OCI-LY3 (cell line): Measurements from ENCODE around the gene RILPL2.

Experiments used
- CTCF ChIP-seq: fragments of 200-600, 300-600 bp; sonication (generic); IDR thresholded peaks from 2 replicates; pipeline ENCODE4 v1.5.1; 2014; ENCODE audit warnings: antibody characterized with exemption, low read length, low read depth
- EZH2phosphoT487 ChIP-seq: fragments of 200-600 bp; shearing (Covaris generic); IDR thresholded peaks from 2 replicates; pipeline ENCODE4 v1.6.1; 2018; ENCODE audit warnings: antibody characterized with exemption, mixed run types, low read depth

- TF ChIP-seq CTCF (no peak), EZH2phosphoT487 (no peak)
Measured at GRCh38 chr12:123478762-123479161, 42.3 kb upstream of the RILPL2 start.
